HepG2 (cell line): ENCODE data around the gene DCAF6. TPM values are rescaled to one million over a fixed set of nuclear protein-coding genes. Genes with fewer than 3 reads are reported as not detected.

Experiments
- ELF3 ChIP-seq: IDR thresholded peaks from 2 replicates; pipeline ENCODE4 v1.6.1; 2016; ENCODE audit warnings: missing genetic modification reagents, missing compliant biosample characterization
- GFI1 ChIP-seq: sonication (generic); formaldehyde crosslinking; IDR thresholded peaks from 2 replicates; pipeline ENCODE4 v1.5.0; 2020; ENCODE audit warnings: missing genetic modification reagents, mild to moderate bottlenecking, borderline replicate concordance
- KAT2B ChIP-seq: fragments of 150-350 bp; IDR thresholded peaks from 2 replicates; pipeline ENCODE4 v1.6.1; 2014; ENCODE audit warnings: low read depth, low read length, borderline replicate concordance
- KDM3A ChIP-seq: IDR thresholded peaks from 2 replicates; pipeline ENCODE4 v1.6.1; 2018; ENCODE audit warnings: low read depth, missing compliant biosample characterization
- MTF1 ChIP-seq: sonication (generic); formaldehyde crosslinking; IDR thresholded peaks from 2 replicates; pipeline ENCODE4 v1.5.0; 2020; ENCODE audit warnings: missing genetic modification reagents
- NAIF1 ChIP-seq: sonication (generic); formaldehyde crosslinking; IDR thresholded peaks from 2 replicates; pipeline ENCODE4 v1.5.0; 2020; ENCODE audit warnings: mild to moderate bottlenecking, missing genetic modification reagents, borderline replicate concordance
- POGZ ChIP-seq: sonication (generic); formaldehyde crosslinking; IDR thresholded peaks from 2 replicates; pipeline ENCODE4 v1.4.0; 2020; ENCODE audit warnings: mild to moderate bottlenecking, missing genetic modification reagents
- POLR2AphosphoS2 ChIP-seq: IDR thresholded peaks from 2 replicates; pipeline ENCODE4 v1.6.1; 2011; ENCODE audit warnings: low read depth, low read length, improper control_type of control experiment
- REPIN1 ChIP-seq: sonication (generic); formaldehyde crosslinking; IDR thresholded peaks from 2 replicates; pipeline ENCODE4 v1.8.0; 2022; ENCODE audit warnings: missing genetic modification reagents, low read depth, mild to moderate bottlenecking, borderline replicate concordance
- SAFB2 ChIP-seq: sonication (generic); formaldehyde crosslinking; IDR thresholded peaks from 2 replicates; pipeline ENCODE4 v1.5.1; 2020; ENCODE audit warnings: missing genetic modification reagents, low read depth, mild to moderate bottlenecking, borderline replicate concordance
- ZFAT ChIP-seq: sonication (generic); formaldehyde crosslinking; conservative IDR thresholded peaks from 2 replicates; pipeline ENCODE4 v1.8.1; 2023; ENCODE audit warnings: missing genetic modification reagents, inconsistent platforms
- ZMYM3 ChIP-seq: sonication (generic); formaldehyde crosslinking; IDR thresholded peaks from 2 replicates; pipeline ENCODE4 v1.5.1; 2020; ENCODE audit warnings: mild to moderate bottlenecking, missing genetic modification reagents
- ZZZ3 ChIP-seq: sonication (generic); formaldehyde crosslinking; IDR thresholded peaks from 2 replicates; pipeline ENCODE4 v1.4.0; 2020; ENCODE audit warnings: missing genetic modification reagents, mild to moderate bottlenecking, borderline replicate concordance
- polyA plus RNA-seq, 8 experiments: library from polyadenylated mRNA; depleted of rRNA in 3 of 8; stranded (reverse) in 7 of 8; unstranded in 1 of 8; fragments of >200 nt; fragmentation: Illumina TruSeq in 4 of 8; extraction: Trizol in 4 of 8; gene quantifications; 2 replicates each; pipeline versions ENCODE4 v1.2.1 to v1.2.3, GENCODE V29; 2011 to 2016; ENCODE audit warnings: low read depth in 4 of 8, missing spikeins in 1 of 8, mixed read lengths in 1 of 8; ENCODE audit not compliant: insufficient read depth in 1 of 8
- total RNA-seq, 5 experiments: library from RNA; depleted of rRNA; stranded (reverse); fragments of >200 nt; fragmentation: Illumina TruSeq; extraction: Trizol; gene quantifications; 2 replicates each; pipeline ENCODE4 v1.2.3, GENCODE V29; 2016; ENCODE audit warnings: low read depth in 1 of 5
- TF ChIP-seq, protein P1 (sequence below): sonication (generic); formaldehyde crosslinking; IDR thresholded peaks from 2 replicates; pipeline ENCODE4 v1.8.0; 2022; ENCODE audit warnings: mild to moderate bottlenecking, missing genetic modification reagents, borderline replicate concordance
- TF ChIP-seq, protein P2 (sequence below): sonication (generic); formaldehyde crosslinking; IDR thresholded peaks from 2 replicates; pipeline ENCODE4 v1.5.0; 2020; ENCODE audit warnings: missing genetic modification reagents
- TF ChIP-seq, protein P3 (sequence below): sonication (generic); formaldehyde crosslinking; IDR thresholded peaks from 2 replicates; pipeline ENCODE4 v1.9.0; 2021; ENCODE audit warnings: missing genetic modification reagents, borderline replicate concordance
- TF ChIP-seq, protein P4 (sequence below): IDR thresholded peaks from 2 replicates; pipeline ENCODE4 v1.6.1; 2016; ENCODE audit warnings: missing biosample characterization, missing genetic modification reagents, low read depth
- TF ChIP-seq, protein P5 (sequence below): sonication (generic); formaldehyde crosslinking; IDR thresholded peaks from 2 replicates; pipeline ENCODE4 v1.4.0; 2020; ENCODE audit warnings: mild to moderate bottlenecking, low read depth, missing genetic modification reagents

Gene DCAF6
- total and polyA plus RNA-seq, 2 of the 13 experiments (the other 11 are each of a cell fraction or from before 2014, with no cell fraction given), result 24.7 to 33.7 TPM

DNA sequence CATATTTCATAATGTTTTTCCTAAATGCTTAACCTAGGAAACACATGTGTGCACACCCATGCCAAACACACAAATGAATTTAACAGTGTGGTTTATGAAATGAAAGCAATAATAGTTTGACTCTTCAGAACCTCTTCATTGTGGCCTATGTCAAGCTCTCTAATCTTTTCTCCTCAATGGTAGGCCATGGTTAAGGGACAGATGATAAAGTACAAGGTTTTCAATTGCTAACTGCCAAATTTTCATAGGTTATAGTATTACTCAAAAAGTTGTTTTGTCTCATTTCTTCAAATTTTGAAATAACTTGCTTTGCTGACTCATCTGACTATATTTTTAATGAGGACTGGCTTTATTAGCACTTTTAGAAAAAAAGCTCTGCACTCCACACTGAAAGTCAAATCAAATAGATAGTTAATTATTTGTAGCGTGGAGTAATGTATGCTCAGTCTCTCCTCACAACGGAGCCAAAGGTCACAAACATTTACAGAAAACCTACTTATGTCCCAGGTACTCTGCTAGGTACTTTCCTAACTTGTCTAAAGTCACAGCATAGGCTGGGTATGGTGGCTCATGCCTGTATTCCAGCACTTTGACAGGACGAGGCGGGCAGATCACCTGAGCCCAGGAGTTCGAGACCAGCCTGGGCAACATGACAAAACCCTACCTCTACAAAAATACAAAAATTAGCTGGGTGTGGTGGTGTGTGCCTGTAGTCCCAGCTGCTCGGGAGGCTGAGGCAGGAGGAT lies 19.5 kb upstream of the DCAF6 start (continued):
- TF ChIP-seq, protein P1, sequence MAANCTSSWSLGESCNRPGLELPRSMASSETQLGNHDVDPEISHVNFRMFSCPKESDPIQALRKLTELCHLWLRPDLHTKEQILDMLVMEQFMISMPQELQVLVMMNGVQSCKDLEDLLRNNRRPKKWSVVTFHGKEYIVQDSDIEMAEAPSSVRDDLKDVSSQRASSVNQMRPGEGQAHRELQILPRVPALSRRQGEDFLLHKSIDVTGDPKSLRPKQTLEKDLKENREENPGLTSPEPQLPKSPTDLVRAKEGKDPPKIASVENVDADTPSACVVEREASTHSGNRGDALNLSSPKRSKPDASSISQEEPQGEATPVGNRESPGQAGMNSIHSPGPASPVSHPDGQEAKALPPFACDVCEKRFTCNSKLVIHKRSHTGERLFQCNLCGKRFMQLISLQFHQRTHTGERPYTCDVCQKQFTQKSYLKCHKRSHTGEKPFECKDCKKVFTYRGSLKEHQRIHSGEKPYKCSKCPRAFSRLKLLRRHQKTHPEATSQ (CRISPR knock-in tag), result no peak
- no peak for TF ChIP-seq KAT2B
- TF ChIP-seq, protein P2, sequence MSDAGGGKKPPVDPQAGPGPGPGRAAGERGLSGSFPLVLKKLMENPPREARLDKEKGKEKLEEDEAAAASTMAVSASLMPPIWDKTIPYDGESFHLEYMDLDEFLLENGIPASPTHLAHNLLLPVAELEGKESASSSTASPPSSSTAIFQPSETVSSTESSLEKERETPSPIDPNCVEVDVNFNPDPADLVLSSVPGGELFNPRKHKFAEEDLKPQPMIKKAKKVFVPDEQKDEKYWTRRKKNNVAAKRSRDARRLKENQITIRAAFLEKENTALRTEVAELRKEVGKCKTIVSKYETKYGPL (CRISPR knock-in tag), result no peak
- peak; percentile 88 for TF ChIP-seq POGZ (CRISPR knock-in tag)
- TF ChIP-seq ZFAT (CRISPR knock-in tag), result no peak
- TF ChIP-seq MTF1 (CRISPR knock-in tag), result peak; percentile 87; the same call in 1 of the 2 replicates
- TF ChIP-seq ZMYM3 (CRISPR knock-in tag), result peak; percentile 81
- TF ChIP-seq GFI1 (CRISPR knock-in tag), result peak; percentile 71
- TF ChIP-seq, protein P3, sequence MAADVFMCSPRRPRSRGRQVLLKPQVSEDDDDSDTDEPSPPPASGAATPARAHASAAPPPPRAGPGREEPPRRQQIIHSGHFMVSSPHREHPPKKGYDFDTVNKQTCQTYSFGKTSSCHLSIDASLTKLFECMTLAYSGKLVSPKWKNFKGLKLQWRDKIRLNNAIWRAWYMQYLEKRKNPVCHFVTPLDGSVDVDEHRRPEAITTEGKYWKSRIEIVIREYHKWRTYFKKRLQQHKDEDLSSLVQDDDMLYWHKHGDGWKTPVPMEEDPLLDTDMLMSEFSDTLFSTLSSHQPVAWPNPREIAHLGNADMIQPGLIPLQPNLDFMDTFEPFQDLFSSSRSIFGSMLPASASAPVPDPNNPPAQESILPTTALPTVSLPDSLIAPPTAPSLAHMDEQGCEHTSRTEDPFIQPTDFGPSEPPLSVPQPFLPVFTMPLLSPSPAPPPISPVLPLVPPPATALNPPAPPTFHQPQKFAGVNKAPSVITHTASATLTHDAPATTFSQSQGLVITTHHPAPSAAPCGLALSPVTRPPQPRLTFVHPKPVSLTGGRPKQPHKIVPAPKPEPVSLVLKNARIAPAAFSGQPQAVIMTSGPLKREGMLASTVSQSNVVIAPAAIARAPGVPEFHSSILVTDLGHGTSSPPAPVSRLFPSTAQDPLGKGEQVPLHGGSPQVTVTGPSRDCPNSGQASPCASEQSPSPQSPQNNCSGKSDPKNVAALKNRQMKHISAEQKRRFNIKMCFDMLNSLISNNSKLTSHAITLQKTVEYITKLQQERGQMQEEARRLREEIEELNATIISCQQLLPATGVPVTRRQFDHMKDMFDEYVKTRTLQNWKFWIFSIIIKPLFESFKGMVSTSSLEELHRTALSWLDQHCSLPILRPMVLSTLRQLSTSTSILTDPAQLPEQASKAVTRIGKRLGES, result no peak
- TF ChIP-seq NAIF1, result no peak
- no peak for TF ChIP-seq SAFB2 (CRISPR knock-in tag)
- TF ChIP-seq KDM3A, result no peak
- TF ChIP-seq, protein P4, sequence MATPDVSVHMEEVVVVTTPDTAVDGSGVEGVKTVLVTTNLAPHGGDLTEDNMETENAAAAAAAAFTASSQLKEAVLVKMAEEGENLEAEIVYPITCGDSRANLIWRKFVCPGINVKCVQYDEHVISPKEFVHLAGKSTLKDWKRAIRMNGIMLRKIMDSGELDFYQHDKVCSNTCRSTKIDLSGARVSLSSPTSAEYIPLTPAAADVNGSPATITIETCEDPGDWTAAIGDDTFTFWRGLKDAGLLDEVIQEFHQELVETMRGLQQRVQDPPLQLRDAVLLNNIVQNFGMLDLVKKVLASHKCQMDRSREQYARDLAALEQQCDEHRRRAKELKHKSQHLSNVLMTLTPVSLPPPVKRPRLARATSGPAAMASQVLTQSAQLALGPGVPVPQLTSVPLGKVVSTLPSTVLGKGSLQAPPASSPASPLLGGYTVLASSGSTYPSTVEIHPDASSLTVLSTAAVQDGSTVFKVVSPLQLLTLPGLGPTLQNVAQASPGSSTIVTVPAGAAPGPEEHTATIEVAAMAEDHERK (CRISPR knock-in tag), result no peak
- TF ChIP-seq REPIN1 (CRISPR knock-in tag), result peak; percentile 25; the same call in 1 of the 2 replicates
- 0 out of 2 replicates have a peak, but pooled peaks have one; percentile 27 for TF ChIP-seq ELF3 (CRISPR knock-in tag)
- no peak for TF ChIP-seq POLR2AphosphoS2
- TF ChIP-seq, protein P5, sequence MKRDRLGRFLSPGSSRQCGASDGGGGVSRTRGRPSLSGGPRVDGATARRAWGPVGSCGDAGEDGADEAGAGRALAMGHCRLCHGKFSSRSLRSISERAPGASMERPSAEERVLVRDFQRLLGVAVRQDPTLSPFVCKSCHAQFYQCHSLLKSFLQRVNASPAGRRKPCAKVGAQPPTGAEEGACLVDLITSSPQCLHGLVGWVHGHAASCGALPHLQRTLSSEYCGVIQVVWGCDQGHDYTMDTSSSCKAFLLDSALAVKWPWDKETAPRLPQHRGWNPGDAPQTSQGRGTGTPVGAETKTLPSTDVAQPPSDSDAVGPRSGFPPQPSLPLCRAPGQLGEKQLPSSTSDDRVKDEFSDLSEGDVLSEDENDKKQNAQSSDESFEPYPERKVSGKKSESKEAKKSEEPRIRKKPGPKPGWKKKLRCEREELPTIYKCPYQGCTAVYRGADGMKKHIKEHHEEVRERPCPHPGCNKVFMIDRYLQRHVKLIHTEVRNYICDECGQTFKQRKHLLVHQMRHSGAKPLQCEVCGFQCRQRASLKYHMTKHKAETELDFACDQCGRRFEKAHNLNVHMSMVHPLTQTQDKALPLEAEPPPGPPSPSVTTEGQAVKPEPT, result no peak
- no peak for TF ChIP-seq ZZZ3
